Activated CD4-positive, alpha-beta T cell treated with anti-CD3 and anti-CD28 coated beads, Interleukin-2, amount 10 ng/mL, durations not matched to agents 7 days and 5 days (primary cell): ENCODE measurements around the gene TMPRSS9. TPM values are rescaled to one million over a fixed set of nuclear protein-coding genes. Genes with fewer than 3 reads are reported as not detected.
"Not testable (repeated sequence)": the region's sequence is repeated elsewhere in the genome, so short reads cannot be mapped to it uniquely, and the experiment has no call there.

Experiments
- CTCF ChIA-PET: fragments of 350-600 bp; sonication (Branson Sonifier 250); formaldehyde crosslinking; loops from one replicate; lab custom pipeline; 2021; ENCODE audit warnings: antibody characterized with exemption; lab: Charles Lee
- POLR2A ChIA-PET: fragments of 350-600 bp; sonication (Branson Sonifier 250); formaldehyde crosslinking; loops from one replicate; lab custom pipeline; 2021; ENCODE audit warnings: antibody characterized with exemption; lab: Charles Lee
- DNase-seq: peaks from one replicate; pipeline ENCODE4 v3.0.0-alpha.2; 2020
- H3K27ac Mint-ChIP-seq: one replicate; pipeline ENCODE4 v1.8.0; 2021; ENCODE audit warnings: mild to moderate bottlenecking, moderate library complexity, mixed read lengths
- H3K27me3 Mint-ChIP-seq: one replicate; pipeline ENCODE4 v1.8.0; 2021; ENCODE audit warnings: mixed read lengths
- H3K36me3 Mint-ChIP-seq: one replicate; pipeline ENCODE4 v1.8.0; 2021; ENCODE audit warnings: low read depth, mixed read lengths
- H3K4me1 Mint-ChIP-seq: one replicate; pipeline ENCODE4 v1.8.0; 2021; ENCODE audit warnings: mixed read lengths
- H3K4me3 Mint-ChIP-seq: one replicate; pipeline ENCODE4 v1.8.0; 2021; ENCODE audit warnings: mild to moderate bottlenecking, moderate library complexity, mixed read lengths
- H3K9me3 Mint-ChIP-seq: one replicate; pipeline ENCODE4 v1.8.0; 2021; ENCODE audit warnings: mixed read lengths
- total RNA-seq, 2 experiments: library from RNA; stranded (reverse); gene quantifications; one replicate each; pipeline ENCODE4 v1.2.3, GENCODE V29; 2021

TMPRSS9 gene
- total RNA-seq, 2 experiments from 2014 or later, result not detected

GRCh38 chr19:2381148-2381820, 21.2 kb downstream of the TMPRSS9 start:
- Mint-ChIP-seq H3K9me3 (peaks cover 27% of the 10 kb centered on the region), H3K4me1 (no peaks in the 10 kb centered on the region), H3K27ac (no peak overlapping the region), H3K4me3 (no peak overlapping the region), H3K36me3 (peaks cover 6% of the 10 kb centered on the region), H3K27me3 (no peaks in the 10 kb centered on the region)
- ChIA-PET CTCF (interaction anchor here (0.8 kb wide), 1 partner anchor 12 kb away, joined by 3 read pairs; no protein-coding TSS in a partner anchor), POLR2A (no interaction called here)
- no peak for DNase-seq

DNA sequence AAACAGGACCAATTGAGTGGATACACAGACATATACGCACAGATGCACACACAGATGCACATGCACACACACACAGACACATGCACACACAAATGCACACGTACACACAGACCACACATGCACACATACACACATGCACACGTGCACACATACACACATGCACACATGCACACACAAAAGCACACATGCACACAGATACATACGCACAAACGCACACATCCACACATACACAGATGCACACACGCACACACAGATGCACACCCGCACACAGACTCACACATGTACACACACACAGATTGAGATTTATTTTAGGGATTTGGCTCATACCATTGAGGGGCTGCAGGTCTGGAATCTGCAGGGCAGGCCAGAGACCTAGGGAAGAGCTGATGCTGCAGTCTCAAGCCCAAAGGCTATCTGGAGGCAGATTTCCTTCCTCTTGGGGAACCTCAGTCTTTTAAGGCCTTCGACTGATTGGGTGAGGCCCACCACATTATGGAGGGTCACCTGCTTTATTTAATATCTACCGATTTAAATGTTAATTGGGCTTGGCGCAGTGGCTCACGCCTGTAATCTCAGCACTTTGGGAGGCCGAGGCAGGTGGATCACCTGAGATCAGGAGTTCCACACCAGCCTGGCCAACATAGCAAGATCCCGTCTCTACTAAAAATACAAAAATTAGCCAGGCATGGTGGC, 22.6 kb downstream of the TMPRSS9 start:
- peak overlapping the region; percentile 76 for H3K27ac Mint-ChIP-seq
- peaks cover 1% of the 10 kb centered on the region for H3K27me3 Mint-ChIP-seq
- no peak for DNase-seq
- POLR2A ChIA-PET, result no interaction called here
- CTCF ChIA-PET, result interaction anchor here (1.4 kb wide), 1 partner anchor 9 kb away, joined by 3 read pairs; no protein-coding TSS in a partner anchor
- H3K36me3 Mint-ChIP-seq, result peaks cover 6% of the 10 kb centered on the region
- peaks cover 25% of the 10 kb centered on the region for H3K9me3 Mint-ChIP-seq
- no peaks in the 10 kb centered on the region for H3K4me1 Mint-ChIP-seq
- no peak overlapping the region for H3K4me3 Mint-ChIP-seq

DNA sequence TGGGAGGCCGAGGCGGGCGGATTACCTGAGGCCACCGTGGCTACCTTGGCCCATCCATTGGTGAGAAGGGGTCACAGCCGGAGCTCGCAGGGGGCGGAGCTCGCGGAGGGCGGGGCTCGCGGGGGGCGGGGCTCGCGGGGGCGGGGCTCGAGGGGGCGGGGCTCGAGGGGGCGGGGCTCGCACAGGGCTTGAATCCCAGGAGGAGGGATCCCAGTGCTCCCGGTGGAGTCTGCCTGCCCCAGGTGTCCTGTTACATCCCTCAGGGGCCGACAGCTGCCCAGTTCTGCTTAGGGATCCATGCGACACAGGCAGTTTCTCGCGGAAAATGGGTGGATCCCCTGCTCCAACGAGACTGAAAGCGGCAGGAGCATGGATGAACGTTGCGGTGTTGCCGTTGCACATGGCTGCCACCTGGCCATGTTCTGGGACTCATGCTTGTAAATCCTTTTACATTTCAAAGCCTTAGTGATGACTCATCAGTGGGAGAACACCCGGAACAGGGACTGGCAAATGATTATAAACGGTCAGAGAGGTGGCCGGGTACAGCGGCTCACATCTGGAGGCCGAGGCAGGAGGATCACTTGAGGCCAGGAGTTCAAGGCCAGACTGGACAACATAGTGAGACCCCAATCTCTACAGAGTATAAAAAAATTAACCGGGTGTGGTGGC, 25.1 kb downstream of the TMPRSS9 start:
- POLR2A ChIA-PET, result no interaction called here
- peaks cover 2% of the 10 kb centered on the region for H3K4me1 Mint-ChIP-seq

GRCh38 chr19:2387367-2388288, 27.6 kb downstream of the TMPRSS9 start:
- Mint-ChIP-seq H3K9me3 (peaks cover 1% of the 10 kb centered on the region), H3K4me1 (peaks cover 5% of the 10 kb centered on the region), H3K36me3 (no peaks in the 10 kb centered on the region), H3K27me3 (peaks cover 6% of the 10 kb centered on the region), H3K4me3 (no peak overlapping the region), H3K27ac (no peak overlapping the region)
- no peak for DNase-seq
- CTCF ChIA-PET, result interaction anchor here (0.8 to 1.1 kb wide), 2 partner anchors 68 to 213 kb away, joined by 3 read pairs; no protein-coding TSS in a partner anchor
- POLR2A ChIA-PET, result interaction anchor here (0.6 to 0.7 kb wide), 2 partner anchors 99 to 102 kb away, joined by 3 read pairs; no protein-coding TSS in a partner anchor

More for the DNA sequence above, 25.1 kb downstream of the TMPRSS9 start:
- Mint-ChIP-seq H3K27me3 (peaks cover 2% of the 10 kb centered on the region), H3K9me3 (peaks cover 9% of the 10 kb centered on the region), H3K36me3 (no peaks in the 10 kb centered on the region), H3K27ac (no peak overlapping the region), H3K4me3 (no peak overlapping the region)
- no peak for DNase-seq
- CTCF ChIA-PET, result interaction anchor here (0.7 to 0.8 kb wide), 2 partner anchors 8 to 226 kb away, joined by 3 to 4 read pairs; no protein-coding TSS in a partner anchor

GRCh38 chr19:2389594-2389993, 29.5 kb downstream of the TMPRSS9 start:
- Mint-ChIP-seq H3K4me3 (no peak overlapping the region), H3K9me3 (no peaks in the 10 kb centered on the region), H3K36me3 (no peaks in the 10 kb centered on the region), H3K27me3 (peaks cover 15% of the 10 kb centered on the region), H3K27ac (no peak overlapping the region), H3K4me1 (peaks cover 16% of the 10 kb centered on the region)
- POLR2A ChIA-PET, result no interaction called here
- CTCF ChIA-PET, result interaction anchor here (0.6 kb wide), 1 partner anchor 231 kb away, joined by 3 read pairs; no protein-coding TSS in a partner anchor
- no peak for DNase-seq

DNA sequence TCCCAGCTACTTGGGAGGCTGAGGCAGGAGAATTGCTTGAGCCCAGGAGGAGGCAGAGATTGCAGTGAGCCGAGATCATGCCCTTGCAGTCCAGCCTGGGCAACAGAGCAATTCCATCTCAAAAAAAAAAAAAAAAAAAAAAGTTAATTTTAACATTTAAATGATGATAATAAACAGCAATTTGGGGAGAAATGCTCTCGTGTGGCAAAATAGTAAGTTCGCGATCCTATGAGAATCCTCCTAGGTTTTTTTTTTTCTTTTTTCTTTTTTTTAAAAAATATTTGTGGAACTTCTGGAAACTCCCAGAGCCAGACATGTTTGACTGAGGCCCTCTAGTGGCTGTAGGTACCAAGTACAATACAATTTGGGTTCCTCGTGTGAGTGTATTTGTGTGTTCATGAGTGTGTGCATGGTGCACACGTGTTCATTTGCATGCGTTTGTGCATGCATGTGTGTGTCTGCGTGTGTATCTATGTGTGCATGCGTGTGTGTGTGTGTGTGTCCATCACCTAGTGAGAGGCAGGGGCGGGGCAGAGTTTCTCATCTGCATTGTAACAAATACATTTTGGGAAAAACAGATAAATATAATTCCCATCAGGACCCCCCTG, 31.2 kb downstream of the TMPRSS9 start:
- H3K36me3 Mint-ChIP-seq, result no peaks in the 10 kb centered on the region
- no peak overlapping the region for H3K27ac Mint-ChIP-seq
- peak; percentile 67 for DNase-seq
- H3K27me3 Mint-ChIP-seq, result peaks cover 15% of the 10 kb centered on the region
- no peak overlapping the region for H3K4me3 Mint-ChIP-seq
- ChIA-PET POLR2A (no interaction called here), CTCF (interaction anchor here (0.6 to 1.9 kb wide), 6 partner anchors 8 to 446 kb away, joined by 3 to 5 read pairs (median 3); no protein-coding TSS in a partner anchor)
- peaks cover 16% of the 10 kb centered on the region for H3K4me1 Mint-ChIP-seq
- no peaks in the 10 kb centered on the region for H3K9me3 Mint-ChIP-seq

GRCh38 chr19:2392366-2392765, 32.3 kb downstream of the TMPRSS9 start:
- DNase-seq, result no peak
- H3K4me3 Mint-ChIP-seq, result no peak overlapping the region
- ChIA-PET CTCF (interaction anchor here (0.6 to 1.9 kb wide), 7 partner anchors 7 to 307 kb away, joined by 3 to 5 read pairs (median 4); no protein-coding TSS in a partner anchor), POLR2A (no interaction called here)
- H3K27ac Mint-ChIP-seq, result no peak overlapping the region
- H3K36me3 Mint-ChIP-seq, result no peaks in the 10 kb centered on the region
- H3K27me3 Mint-ChIP-seq, result peaks cover 15% of the 10 kb centered on the region
- peaks cover 16% of the 10 kb centered on the region for H3K4me1 Mint-ChIP-seq
- H3K9me3 Mint-ChIP-seq, result no peaks in the 10 kb centered on the region

DNA sequence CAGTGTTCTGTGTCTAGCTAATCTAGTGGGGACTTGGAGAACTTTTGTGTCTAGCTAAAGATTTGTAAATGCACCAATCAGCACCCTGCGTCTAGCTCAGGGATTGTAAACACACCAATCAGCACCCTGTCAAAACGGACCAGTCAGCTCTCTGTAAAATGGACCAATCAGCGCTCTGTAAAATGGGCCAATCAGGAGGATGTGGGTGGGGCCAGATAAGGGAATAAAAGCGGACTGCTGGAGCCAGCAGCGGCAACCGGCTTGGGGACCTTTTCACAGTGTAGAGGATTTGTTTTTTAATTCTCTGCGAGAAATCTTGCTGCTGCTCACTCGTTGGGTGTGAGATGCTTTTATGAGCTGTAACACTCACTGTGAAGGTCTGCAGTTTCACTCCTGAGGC, 32.8 kb downstream of the TMPRSS9 start:
- peak; percentile 12 for DNase-seq
- H3K9me3 Mint-ChIP-seq, POLR2A ChIA-PET, H3K4me3 Mint-ChIP-seq, H3K27ac Mint-ChIP-seq, H3K36me3 Mint-ChIP-seq: not testable (repeated sequence)
- peaks cover 16% of the 10 kb centered on the region for H3K4me1 Mint-ChIP-seq
- H3K27me3 Mint-ChIP-seq, result peaks cover 13% of the 10 kb centered on the region
- CTCF ChIA-PET, result interaction anchor here (0.6 to 1.9 kb wide), 7 partner anchors 8 to 308 kb away, joined by 3 to 5 read pairs (median 4); no protein-coding TSS in a partner anchor

- no peak overlapping the region for H3K4me3 Mint-ChIP-seq
- POLR2A ChIA-PET, result no interaction called here
- no peaks in the 10 kb centered on the region for H3K9me3 Mint-ChIP-seq
- H3K4me1 Mint-ChIP-seq, result peaks cover 16% of the 10 kb centered on the region
- peaks cover 13% of the 10 kb centered on the region for H3K27me3 Mint-ChIP-seq
- no peaks in the 10 kb centered on the region for H3K36me3 Mint-ChIP-seq
- CTCF ChIA-PET, result interaction anchor here (0.6 to 1.3 kb wide), 5 partner anchors 12 to 466 kb away, joined by 3 to 4 read pairs (median 4); partner anchors contain the start of gene TIMM13
- H3K27ac Mint-ChIP-seq, result no peak overlapping the region
- DNase-seq, result no peak
These were observed 34.0 kb downstream of the TMPRSS9 start for GRCh38 chr19:2394054-2394441.

DNA sequence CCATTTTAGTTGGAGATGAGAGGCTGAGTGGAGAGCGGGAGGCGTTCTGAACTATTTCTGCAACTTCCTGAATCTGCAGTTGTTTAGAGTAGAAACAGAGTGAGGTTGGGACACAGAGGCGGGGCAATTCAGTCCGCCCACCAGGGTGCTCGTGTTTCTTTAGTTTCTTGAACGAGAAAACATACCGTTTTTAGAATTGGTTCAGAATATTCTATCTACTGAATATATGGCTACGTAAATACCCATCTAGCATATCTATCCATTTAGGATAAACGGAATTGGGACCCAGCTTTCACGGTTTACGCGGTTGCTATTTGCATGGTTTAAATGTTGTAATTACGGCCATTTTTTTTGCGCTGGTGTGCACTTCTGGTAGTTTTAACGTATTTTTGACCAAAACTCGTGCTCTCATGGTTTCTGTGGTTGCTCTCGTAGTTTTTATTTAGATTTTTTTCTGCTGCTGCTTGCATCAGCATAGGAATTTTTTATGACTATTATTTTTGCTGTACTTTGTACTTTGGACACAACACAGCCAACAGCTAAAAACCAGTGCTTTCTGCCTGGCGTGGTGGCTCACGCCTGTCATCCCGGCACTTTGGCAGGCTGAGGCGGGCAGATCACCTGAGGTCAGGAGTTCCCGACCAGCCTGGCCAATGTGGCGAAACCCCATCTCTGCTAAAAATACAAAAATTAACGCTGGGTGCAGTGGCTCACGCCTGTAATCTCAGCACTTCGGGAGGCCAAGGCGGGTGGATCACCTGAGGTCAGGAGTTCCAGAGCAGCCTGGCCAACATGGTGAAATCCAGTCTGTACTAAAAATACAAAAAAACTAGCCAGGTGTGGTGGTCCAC, 34.6 kb downstream of the TMPRSS9 start:
- peak overlapping the region; percentile 36 for H3K27ac Mint-ChIP-seq

More for the DNA sequence above, 34.6 kb downstream of the TMPRSS9 start:
- CTCF ChIA-PET, result interaction anchor here (0.6 to 1.3 kb wide), 3 partner anchors 12 to 289 kb away, joined by 3 to 4 read pairs (median 4); partner anchors contain the start of gene TIMM13
- Mint-ChIP-seq H3K27me3 (peaks cover 13% of the 10 kb centered on the region), H3K9me3 (no peaks in the 10 kb centered on the region), H3K4me1 (peaks cover 16% of the 10 kb centered on the region), H3K36me3 (no peaks in the 10 kb centered on the region), H3K4me3 (no peak overlapping the region)
- POLR2A ChIA-PET, result no interaction called here
- peak; percentile 11 for DNase-seq
